NCI-H1417 treated with DMSO at 0.1 percent for 48 hours (cell line): ENCODE measurements around the gene FGGY.
"Not testable (repeated sequence)": the region's sequence is repeated elsewhere in the genome, so short reads cannot be mapped to it uniquely, and the experiment has no call there.

Experiments
- DNase-seq: peaks from one replicate; lab custom pipeline; 2025; lab: John Stamatoyannopoulos, UW

Gene FGGY

GRCh38 chr1:59733443-59734141 lies 436.7 kb downstream of the FGGY start:
- no peak for DNase-seq

- DNase-seq: not testable (repeated sequence)
These were observed 439.0 kb downstream of the FGGY start for GRCh38 chr1:59735927-59736326.

DNA sequence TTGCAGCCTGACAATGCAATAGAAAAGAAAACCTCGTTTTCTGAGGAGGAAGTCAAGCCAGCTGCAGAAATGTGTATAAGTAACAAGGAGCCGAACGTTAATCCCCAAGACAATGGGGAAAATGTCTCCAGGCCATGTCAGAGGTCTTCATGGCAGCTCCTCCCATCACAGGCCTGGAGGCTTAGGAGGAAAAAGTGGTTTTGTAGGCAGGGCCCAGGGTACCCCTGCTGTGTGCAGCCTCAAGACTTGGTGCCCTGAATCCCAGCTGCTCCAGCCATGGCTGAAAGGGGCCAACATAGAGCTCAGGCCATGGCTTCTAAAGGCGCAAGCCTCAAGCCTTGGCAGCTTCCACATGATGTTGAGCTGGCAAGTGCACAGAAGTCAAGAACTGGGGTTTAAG lies 439.9 kb downstream of the FGGY start:
- DNase-seq: no peak

- no peak for DNase-seq
These were observed 440.7 kb downstream of the FGGY start for GRCh38 chr1:59737638-59738037.

- no peak for DNase-seq
These were observed 441.3 kb downstream of the FGGY start for GRCh38 chr1:59738152-59738551.

GRCh38 chr1:59738591-59739015 lies 441.7 kb downstream of the FGGY start:
- no peak for DNase-seq

DNA sequence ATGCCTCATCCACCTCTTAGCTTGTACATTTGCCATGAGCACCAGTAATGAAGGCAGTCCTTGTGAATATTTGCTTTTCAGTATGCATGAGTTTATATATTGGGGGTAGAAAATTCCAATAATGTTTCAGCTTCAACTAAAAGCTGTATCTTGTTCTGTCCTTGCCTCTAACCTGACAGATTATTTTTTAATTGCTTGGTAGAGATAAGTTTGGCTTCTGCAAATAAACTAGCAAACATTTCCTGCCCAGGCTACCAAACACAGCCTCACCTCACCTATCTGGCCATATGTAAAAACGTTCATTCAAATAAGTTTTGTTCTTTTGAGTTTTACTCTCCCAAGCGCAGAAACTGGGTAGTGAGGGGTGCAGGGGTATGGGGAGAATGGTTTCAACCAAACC lies 442.2 kb downstream of the FGGY start:
- DNase-seq: no peak

DNA sequence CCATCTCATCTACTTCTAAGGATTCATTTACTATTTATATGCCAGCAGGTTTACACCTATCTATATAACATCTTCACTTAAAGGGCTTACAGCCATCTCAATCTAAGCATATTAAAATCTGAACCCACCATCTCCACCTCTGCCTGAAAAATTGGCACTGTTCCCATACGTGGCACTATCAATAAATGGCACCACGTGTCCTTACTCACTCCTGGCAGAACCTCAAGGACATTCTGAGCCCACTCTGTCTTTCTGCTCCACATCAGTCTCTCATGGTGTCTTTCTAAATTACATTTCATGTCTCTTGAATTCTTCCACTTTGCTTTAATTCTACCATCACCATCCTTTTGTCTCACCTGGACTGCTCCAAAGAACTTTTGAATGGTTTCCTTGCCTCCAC lies 445.6 kb downstream of the FGGY start:
- no peak for DNase-seq

GRCh38 chr1:59743324-59744091 lies 446.6 kb downstream of the FGGY start:
- no peak for DNase-seq

DNA sequence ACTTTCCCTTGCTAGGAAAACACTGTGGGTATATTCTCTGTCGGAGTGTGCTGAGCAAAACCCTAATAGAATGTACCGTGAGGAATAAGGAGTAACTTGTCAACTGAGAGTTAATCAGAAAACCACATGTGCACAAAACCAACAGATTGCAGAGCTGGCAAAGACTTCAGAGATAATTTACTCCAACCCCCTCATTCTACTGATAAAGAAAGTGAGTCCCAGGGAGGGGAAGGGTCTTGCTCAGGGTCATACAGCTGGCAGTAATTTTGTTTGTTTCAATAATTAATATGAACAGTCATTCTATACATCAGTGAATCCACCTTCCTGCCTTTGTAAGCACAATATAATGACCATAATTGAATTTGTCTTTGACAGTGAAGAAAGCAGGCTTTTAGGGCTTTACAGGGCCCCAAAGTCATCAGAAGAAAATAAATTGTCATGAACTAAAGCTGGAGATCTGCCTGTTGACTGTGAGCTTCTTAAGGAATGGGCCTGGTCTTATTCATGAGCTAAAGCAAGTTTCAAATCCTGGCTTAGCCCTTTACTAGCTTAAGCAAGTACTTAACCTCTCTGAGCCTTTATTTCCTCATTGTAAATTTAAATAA lies 450.6 kb downstream of the FGGY start:
- DNase-seq: no peak

DNA sequence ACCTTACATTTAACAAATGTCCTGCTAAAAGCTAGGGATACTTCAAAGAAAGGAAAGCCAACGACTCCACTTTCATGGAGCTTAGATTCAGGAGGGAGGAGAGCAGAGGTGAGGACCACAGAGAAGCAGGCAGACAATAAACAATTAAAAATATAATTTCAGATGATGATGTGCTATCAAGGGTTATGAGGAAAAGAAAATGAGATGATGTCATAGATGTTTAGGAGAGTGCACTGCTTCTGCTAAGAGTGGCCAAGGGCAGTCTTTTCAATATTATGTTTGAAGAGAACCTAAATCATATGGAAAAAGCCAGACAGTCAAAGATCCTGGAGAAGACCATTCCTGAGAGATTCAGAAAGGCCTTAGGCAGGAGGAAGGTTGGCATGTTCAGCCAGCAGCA lies 451.2 kb downstream of the FGGY start:
- DNase-seq: no peak

DNA sequence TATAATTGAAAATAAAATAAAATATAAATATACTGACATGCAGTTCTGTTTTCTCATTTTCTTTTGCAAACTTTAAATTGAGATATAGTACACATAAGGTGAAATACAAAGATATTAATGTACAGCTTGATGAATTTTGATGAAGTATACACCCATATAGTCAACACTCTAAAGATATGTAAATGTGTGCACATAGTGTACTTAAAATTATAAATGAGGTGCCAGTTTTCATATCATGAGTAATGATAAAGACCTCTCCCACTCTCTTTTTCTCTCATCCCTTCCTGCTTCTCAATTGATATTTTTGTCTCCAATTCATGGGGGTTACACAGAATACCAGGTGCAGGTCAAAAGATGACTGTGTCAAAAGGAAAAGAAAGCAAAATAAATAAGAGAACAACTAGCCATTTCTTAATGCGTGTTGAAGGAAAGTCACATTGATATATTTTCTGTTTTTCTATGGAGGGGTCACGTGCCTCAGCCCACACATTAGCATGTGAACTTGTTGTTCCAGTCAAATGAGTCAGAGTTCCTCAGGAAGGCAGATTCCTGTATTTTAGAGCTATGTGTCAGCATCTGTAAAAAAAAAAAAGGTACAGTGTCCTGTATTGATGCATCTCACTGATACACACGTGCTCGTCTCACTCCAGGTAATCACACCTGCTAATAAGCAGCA lies 453.6 kb downstream of the FGGY start:
- no peak for DNase-seq

DNA sequence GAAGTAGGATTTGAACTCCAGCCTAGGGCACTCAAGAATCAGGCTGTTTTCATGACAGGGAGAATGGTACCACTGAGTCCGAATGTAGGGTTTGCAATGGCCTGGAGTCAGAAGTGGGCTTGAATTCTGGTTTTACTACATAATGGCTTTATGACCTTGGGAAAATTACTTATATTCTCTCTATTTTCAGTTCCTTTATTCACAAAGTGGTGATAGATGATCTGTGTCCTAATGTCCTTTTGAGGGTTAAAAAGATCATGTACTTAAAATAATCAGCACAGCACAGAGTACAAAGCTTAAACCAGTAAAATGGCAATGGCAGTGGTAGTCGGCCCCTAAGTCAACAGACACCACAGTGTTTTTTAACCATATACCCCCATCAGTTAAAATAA lies 454.1 kb downstream of the FGGY start:
- DNase-seq: no peak

DNA sequence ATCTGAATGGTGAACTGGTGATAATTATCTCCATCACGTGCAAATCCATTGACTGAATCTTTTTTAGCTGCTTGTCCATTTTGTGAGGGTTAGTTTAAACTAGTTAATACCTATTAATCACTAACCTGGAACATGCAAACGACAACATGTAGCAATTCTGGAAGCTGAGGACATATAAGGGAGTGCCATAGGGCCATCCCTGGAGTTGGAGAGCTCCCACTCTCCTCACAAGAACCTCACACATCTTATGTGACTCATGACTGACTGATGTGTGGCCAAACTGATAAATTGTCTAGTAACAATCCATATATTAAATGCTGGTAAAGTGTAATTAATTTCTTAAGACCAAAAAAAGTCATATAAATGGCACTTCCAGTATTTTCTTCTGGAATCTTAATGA lies 454.9 kb downstream of the FGGY start:
- no peak for DNase-seq

DNA sequence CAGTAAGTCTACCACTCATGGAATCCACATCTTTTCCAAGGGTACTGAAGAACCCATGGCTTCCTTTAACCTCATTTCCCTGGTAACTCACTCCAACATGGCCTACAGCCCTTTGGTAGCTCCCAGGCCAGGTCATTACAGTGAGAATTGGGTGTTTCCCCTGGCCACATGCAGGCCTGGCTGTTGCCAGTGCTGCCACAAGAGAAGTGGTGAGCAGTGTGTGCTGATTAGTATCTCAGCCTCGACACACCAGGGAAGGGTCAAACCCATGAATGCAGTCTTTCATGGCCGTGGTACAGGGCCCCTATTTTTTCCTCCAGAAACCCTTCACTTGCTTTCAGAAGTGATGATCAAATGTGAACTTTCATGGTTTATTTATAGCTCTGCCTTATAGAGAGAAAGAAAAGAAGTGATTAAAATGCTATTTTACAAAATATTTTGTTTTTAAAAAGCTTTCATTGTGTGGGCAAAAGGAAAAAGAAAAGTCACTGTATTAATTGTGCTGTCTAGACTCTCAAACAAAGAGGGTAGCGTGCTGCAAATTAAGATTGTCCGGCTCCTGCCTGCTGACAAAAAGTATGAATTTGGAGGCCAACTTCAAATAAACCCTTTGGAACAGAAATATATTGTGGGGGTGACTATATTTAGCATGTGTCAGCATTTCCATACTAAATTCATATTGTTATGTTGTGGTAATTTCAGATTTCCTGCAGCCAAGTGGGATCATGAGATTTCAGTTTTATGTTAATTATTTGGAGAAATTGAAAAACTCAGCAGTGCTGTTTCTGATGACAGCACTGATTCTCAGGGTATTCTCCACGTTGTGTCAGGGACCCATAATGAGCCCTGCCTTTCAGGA lies 455.9 kb downstream of the FGGY start:
- DNase-seq: no peak

DNA sequence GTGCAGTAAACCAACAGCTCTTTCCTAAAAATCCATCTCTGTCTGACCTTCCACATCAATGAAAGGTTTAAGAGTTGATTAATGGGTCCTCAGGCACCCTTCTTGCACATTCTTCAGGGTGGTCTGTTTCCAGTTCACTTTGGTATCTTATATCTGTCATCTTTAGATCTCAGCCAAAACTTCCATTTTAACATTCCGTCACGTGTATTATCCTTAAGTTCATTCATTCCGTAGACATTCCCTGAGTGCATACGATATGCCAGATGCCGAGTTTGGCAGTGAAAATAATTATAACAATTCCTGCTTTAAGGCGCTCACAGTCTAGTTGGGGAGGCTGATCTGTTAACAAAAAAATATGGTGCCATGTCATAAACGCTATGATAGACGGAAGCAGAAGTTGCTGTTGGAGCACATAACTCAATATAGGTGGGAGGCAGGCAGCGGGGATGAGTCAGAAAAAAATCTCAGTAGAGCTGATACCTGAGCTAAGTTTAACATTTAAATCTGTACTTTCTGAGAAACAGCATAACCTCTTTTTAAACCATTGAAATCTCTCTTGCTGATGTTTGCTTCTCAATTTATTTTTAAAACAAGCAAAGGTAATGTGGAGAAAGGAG lies 458.3 kb downstream of the FGGY start:
- DNase-seq: no peak

DNA sequence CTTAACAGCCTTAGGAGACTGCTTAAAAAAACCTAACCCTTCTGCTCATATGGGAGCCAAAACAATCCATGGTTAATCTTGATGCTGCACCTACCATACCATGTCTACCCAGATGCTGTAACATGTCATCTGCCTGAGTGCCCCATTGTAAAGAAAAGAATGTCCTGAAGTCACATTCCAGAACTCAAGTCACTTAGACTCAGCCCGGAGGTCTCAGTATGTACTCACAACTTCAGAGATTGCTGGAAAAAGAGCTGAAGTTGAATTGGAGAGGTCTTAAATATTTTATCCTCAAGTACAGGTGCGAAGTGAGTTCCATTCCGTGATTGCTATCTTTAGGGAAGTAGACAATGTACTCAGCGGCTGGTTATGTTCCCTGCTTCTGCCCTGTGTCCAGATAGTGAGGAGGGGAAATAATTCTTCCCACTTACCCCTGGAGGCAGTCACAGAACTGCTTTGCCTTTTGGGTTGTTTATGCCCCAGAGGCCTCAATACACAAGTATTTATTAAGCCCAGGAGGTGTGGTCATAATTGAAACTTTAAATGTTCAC lies 460.4 kb downstream of the FGGY start:
- DNase-seq: no peak

DNA sequence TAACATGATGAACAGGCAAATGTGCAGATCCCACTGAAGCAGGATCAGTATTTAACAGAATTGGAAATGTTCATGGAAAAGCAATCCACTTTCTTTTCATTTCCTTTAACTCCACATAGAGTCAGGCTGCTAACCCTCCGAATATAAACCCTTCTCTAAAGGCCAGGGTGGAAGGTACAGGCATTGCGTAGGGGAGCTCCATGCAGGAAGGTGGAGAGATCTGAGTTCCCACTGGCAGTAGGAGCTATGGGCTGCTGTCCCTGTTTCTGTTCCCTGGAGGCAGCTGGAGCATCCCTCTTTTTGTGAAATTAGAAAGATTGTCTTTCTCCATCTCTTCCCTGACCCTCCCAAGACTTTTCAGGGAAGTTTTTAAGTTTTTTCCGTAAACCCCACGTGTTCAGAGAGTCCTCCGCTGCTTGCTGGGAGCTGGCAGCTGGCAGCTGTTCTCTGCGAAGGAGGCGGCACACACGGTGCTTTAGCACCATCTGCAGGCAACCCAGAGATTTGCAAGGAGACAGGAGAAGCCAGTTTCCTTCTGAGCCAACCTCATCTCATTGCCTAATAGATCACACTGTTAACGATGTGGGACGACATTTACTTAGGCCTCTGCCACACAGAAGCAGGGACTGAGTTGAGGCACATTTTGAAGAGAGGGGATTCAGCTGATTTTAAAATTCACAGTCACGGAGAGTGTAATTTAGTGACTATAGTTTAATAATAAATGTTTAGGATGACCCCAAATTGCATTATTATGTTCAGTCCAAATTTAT lies 462.4 kb downstream of the FGGY start:
- no peak for DNase-seq

GRCh38 chr1:59761443-59761842 lies 464.5 kb downstream of the FGGY start:
- no peak for DNase-seq

- no peak for DNase-seq
These were observed 466.5 kb downstream of the FGGY start for GRCh38 chr1:59763418-59763817.
